GM23338 (cell line): ENCODE data around the gene DNAJC6. TPM values are rescaled to one million over a fixed set of nuclear protein-coding genes. Genes with fewer than 3 reads are reported as not detected.

Experiments
- ATAC-seq: fragments of 200-7000 bp; cut with Tn5 transposase; 3 replicates; pipeline ENCODE4 v1.9.1; 2020
- DNase-seq: peaks from one replicate; pipeline ENCODE4 v3.0.0-alpha.2; 2015; ENCODE audit warnings: low spot score
- H2AFZ ChIP-seq: fragments of 200-600 bp; sonication (generic); 2 replicates; pipeline ENCODE4 v1.8.0; 2016; ENCODE audit warnings: antibody characterized with exemption, mild to moderate bottlenecking, moderate library complexity
- H3F3A ChIP-seq: fragments of 200-600 bp; sonication (generic); replicated peaks from 2 replicates; pipeline ENCODE4 v1.8.0; 2017; ENCODE audit warnings: antibody characterized with exemption, mixed run types, low read depth
- H3K27ac ChIP-seq: fragments of 200-600 bp; sonication (generic); 2 replicates; pipeline ENCODE4 v1.6.1; 2016; ENCODE audit warnings: low read depth
- H3K27me3 ChIP-seq: fragments of 200-600 bp; sonication (generic); 2 replicates; pipeline ENCODE4 v1.8.0; 2016; ENCODE audit warnings: mild to moderate bottlenecking, mixed run types, moderate library complexity; ENCODE audit not compliant: insufficient read depth
- H3K36me3 ChIP-seq: fragments of 200-600 bp; sonication (generic); 2 replicates; pipeline ENCODE4 v1.8.0; 2016; ENCODE audit warnings: mild to moderate bottlenecking; ENCODE audit not compliant: insufficient read depth
- H3K4me1 ChIP-seq: fragments of 200-600 bp; sonication (generic); 2 replicates; pipeline ENCODE4 v1.8.0; 2016; ENCODE audit warnings: mild to moderate bottlenecking, moderate library complexity; ENCODE audit not compliant: insufficient read depth
- H3K4me2 ChIP-seq: fragments of 200-600 bp; sonication (generic); 2 replicates; pipeline ENCODE4 v1.7.1; 2017; ENCODE audit warnings: mixed run types
- H3K4me3 ChIP-seq: fragments of 200-600 bp; sonication (generic); 2 replicates; pipeline ENCODE4 v1.6.1; 2016; ENCODE audit warnings: mixed run types
- H3K79me2 ChIP-seq: fragments of 200-600 bp; sonication (generic); replicated peaks from 2 replicates; pipeline ENCODE4 v1.8.0; 2017; ENCODE audit warnings: mild to moderate bottlenecking; ENCODE audit not compliant: insufficient read depth
- H3K9me2 ChIP-seq: fragments of 200-600 bp; sonication (generic); 2 replicates; pipeline ENCODE4 v1.8.0; 2017; ENCODE audit not compliant: insufficient read depth
- H4K20me1 ChIP-seq: fragments of 200-600 bp; sonication (generic); replicated peaks from 2 replicates; pipeline ENCODE4 v1.8.0; 2017; ENCODE audit warnings: mild to moderate bottlenecking; ENCODE audit not compliant: insufficient read depth
- H3K27ac Mint-ChIP-seq: 2 replicates; pipeline ENCODE4 v1.8.0; 2020; ENCODE audit warnings: inconsistent platforms, mild to moderate bottlenecking, moderate library complexity, mixed read lengths
- H3K27me3 Mint-ChIP-seq: 3 replicates; pipeline ENCODE4 v1.8.0; 2022; ENCODE audit warnings: low read depth, mild to moderate bottlenecking, moderate library complexity, mixed read lengths, inconsistent platforms; ENCODE audit not compliant: insufficient read depth, poor library complexity
- H3K36me3 Mint-ChIP-seq: 3 replicates; pipeline ENCODE4 v1.8.0; 2021; ENCODE audit warnings: low read depth, mild to moderate bottlenecking, inconsistent platforms, moderate library complexity, mixed read lengths
- H3K4me1 Mint-ChIP-seq: 3 replicates; pipeline ENCODE4 v1.8.0; 2020; ENCODE audit warnings: mild to moderate bottlenecking, inconsistent platforms, mixed read lengths
- H3K4me3 Mint-ChIP-seq: 3 replicates; pipeline ENCODE4 v1.8.0; 2021; ENCODE audit warnings: moderate library complexity, mild to moderate bottlenecking, inconsistent platforms, mixed read lengths
- H3K9me3 Mint-ChIP-seq: 3 replicates; pipeline ENCODE4 v1.8.0; 2020; ENCODE audit warnings: moderate library complexity, mild to moderate bottlenecking, inconsistent platforms, mixed read lengths
- CREB1 ChIP-seq: fragments of 250-450 bp; sonication (Bioruptor Pico); IDR thresholded peaks from 2 replicates; pipeline ENCODE4 v1.5.0; 2020; ENCODE audit warnings: low read depth, mild to moderate bottlenecking, moderate library complexity
- CTCF ChIP-seq, 2 experiments: fragments of 200-600 bp in 1 of 2; sonication (generic) in 1 of 2; conservative IDR thresholded peaks; 2 replicates each; pipeline versions ENCODE4 v1.5.1 to v1.6.1; 2016 to 2017; ENCODE audit warnings: antibody characterized with exemption in 2 of 2, low read depth in 2 of 2, mild to moderate bottlenecking in 2 of 2, moderate library complexity in 1 of 2
- ETS1 ChIP-seq: IDR thresholded peaks from 2 replicates; pipeline ENCODE4 v1.6.1; 2016; ENCODE audit warnings: antibody characterized with exemption
- EZH2 ChIP-seq: fragments of 200-600 bp; sonication (generic); IDR thresholded peaks from one replicate; pipeline ENCODE4 v1.8.0; 2017; ENCODE audit warnings: antibody characterized with exemption, mild to moderate bottlenecking, low read depth; ENCODE audit not compliant: unreplicated experiment
- EZH2phosphoT487 ChIP-seq: fragments of 200-600 bp; sonication (generic); IDR thresholded peaks from one replicate; pipeline ENCODE4 v1.8.1; 2018; ENCODE audit warnings: antibody characterized with exemption; ENCODE audit not compliant: unreplicated experiment
- JUNB ChIP-seq: IDR thresholded peaks from one replicate; pipeline ENCODE4 v1.6.1; 2016; ENCODE audit warnings: antibody characterized with exemption; ENCODE audit not compliant: unreplicated experiment
- NANOG ChIP-seq: IDR thresholded peaks from 2 replicates; pipeline ENCODE4 v1.6.1; 2016; ENCODE audit warnings: antibody characterized with exemption, borderline replicate concordance
- POLR2AphosphoS5 ChIP-seq: IDR thresholded peaks from 2 replicates; pipeline ENCODE4 v1.6.1; 2016; ENCODE audit warnings: antibody characterized with exemption, low read depth
- STAT1 ChIP-seq: IDR thresholded peaks from one replicate; pipeline ENCODE4 v1.6.1; 2016; ENCODE audit warnings: antibody characterized with exemption; ENCODE audit not compliant: unreplicated experiment
- ZNF114 ChIP-seq: fragments of 250-450 bp; sonication (Bioruptor Pico); IDR thresholded peaks from 2 replicates; pipeline ENCODE4 v1.5.0; 2020; ENCODE audit warnings: mild to moderate bottlenecking, moderate library complexity
- ZNF331 ChIP-seq: fragments of 250-450 bp; sonication (Bioruptor Pico); IDR thresholded peaks from 2 replicates; pipeline ENCODE4 v1.5.0; 2020; ENCODE audit warnings: low read depth, mild to moderate bottlenecking, moderate library complexity
- polyA plus RNA-seq: library from polyadenylated mRNA; unstranded; fragments of >200 nt; fragmentation: Nextera tagmentation; extraction: Ambion mirVana; gene quantifications from 2 replicates; pipeline ENCODE4 v1.2.1, GENCODE V29; 2016
- total RNA-seq: library from RNA; depleted of rRNA; stranded (reverse); fragments of >200 nt; shearing (Covaris generic); gene quantifications from 2 replicates; pipeline ENCODE4 v1.2.3, GENCODE V29; 2014
- TF ChIP-seq, protein P1 (sequence below): fragments of 250-450 bp; sonication (Bioruptor Pico); IDR thresholded peaks from 2 replicates; pipeline ENCODE4 v1.5.0; 2020; ENCODE audit warnings: mild to moderate bottlenecking, moderate library complexity
- TF ChIP-seq, protein P2 (sequence below): IDR thresholded peaks from one replicate; pipeline ENCODE4 v1.6.1; 2018; ENCODE audit warnings: antibody characterized with exemption; ENCODE audit not compliant: unreplicated experiment

DNAJC6 gene
- total and polyA plus RNA-seq, 2 experiments from 2014 or later = 2.4 to 7.4 TPM

GRCh38 chr1:65435987-65436386 is 126.6 kb downstream of the DNAJC6 start:
- Histone ChIP-seq H3F3A (no peaks in the 10 kb centered on the region), H3K4me1 (peaks cover 29% of the 10 kb centered on the region), H2AFZ (no peak overlapping the region), H3K4me3 (no peak overlapping the region), H4K20me1 (no peaks in the 10 kb centered on the region), H3K79me2 (no peaks in the 10 kb centered on the region), H3K4me2 (no peak overlapping the region), H3K36me3 (no peaks in the 10 kb centered on the region), H3K9me2 (no peaks in the 10 kb centered on the region), H3K27me3 (no peaks in the 10 kb centered on the region), H3K27ac (no peak overlapping the region)
- Mint-ChIP-seq H3K4me3 (no peak overlapping the region), H3K27me3 (peaks cover 2% of the 10 kb centered on the region), H3K36me3 (peaks cover 4% of the 10 kb centered on the region; the same call in 1 of the 3 replicates), H3K4me1 (peaks cover 39% of the 10 kb centered on the region), H3K27ac (no peak overlapping the region; the same call in 1 of the 2 replicates), H3K9me3 (no peaks in the 10 kb centered on the region)
- DNase-seq (no peak), ATAC-seq (no peak)
- TF ChIP-seq POLR2AphosphoS5 (no peak), CTCF (conservative IDR thresholded peaks at IDR 0.05; ENCODE audit: low read depth in 2 of 2) (no peak), ETS1 (no peak), NANOG (no peak), STAT1 (no peak), ZNF331 (CRISPR knock-in tag) (no peak), EZH2 (no peak), CREB1 (CRISPR knock-in tag) (no peak), EZH2phosphoT487 (no peak), ZNF114 (CRISPR knock-in tag) (no peak), JUNB (no peak)
- TF ChIP-seq, protein P1, sequence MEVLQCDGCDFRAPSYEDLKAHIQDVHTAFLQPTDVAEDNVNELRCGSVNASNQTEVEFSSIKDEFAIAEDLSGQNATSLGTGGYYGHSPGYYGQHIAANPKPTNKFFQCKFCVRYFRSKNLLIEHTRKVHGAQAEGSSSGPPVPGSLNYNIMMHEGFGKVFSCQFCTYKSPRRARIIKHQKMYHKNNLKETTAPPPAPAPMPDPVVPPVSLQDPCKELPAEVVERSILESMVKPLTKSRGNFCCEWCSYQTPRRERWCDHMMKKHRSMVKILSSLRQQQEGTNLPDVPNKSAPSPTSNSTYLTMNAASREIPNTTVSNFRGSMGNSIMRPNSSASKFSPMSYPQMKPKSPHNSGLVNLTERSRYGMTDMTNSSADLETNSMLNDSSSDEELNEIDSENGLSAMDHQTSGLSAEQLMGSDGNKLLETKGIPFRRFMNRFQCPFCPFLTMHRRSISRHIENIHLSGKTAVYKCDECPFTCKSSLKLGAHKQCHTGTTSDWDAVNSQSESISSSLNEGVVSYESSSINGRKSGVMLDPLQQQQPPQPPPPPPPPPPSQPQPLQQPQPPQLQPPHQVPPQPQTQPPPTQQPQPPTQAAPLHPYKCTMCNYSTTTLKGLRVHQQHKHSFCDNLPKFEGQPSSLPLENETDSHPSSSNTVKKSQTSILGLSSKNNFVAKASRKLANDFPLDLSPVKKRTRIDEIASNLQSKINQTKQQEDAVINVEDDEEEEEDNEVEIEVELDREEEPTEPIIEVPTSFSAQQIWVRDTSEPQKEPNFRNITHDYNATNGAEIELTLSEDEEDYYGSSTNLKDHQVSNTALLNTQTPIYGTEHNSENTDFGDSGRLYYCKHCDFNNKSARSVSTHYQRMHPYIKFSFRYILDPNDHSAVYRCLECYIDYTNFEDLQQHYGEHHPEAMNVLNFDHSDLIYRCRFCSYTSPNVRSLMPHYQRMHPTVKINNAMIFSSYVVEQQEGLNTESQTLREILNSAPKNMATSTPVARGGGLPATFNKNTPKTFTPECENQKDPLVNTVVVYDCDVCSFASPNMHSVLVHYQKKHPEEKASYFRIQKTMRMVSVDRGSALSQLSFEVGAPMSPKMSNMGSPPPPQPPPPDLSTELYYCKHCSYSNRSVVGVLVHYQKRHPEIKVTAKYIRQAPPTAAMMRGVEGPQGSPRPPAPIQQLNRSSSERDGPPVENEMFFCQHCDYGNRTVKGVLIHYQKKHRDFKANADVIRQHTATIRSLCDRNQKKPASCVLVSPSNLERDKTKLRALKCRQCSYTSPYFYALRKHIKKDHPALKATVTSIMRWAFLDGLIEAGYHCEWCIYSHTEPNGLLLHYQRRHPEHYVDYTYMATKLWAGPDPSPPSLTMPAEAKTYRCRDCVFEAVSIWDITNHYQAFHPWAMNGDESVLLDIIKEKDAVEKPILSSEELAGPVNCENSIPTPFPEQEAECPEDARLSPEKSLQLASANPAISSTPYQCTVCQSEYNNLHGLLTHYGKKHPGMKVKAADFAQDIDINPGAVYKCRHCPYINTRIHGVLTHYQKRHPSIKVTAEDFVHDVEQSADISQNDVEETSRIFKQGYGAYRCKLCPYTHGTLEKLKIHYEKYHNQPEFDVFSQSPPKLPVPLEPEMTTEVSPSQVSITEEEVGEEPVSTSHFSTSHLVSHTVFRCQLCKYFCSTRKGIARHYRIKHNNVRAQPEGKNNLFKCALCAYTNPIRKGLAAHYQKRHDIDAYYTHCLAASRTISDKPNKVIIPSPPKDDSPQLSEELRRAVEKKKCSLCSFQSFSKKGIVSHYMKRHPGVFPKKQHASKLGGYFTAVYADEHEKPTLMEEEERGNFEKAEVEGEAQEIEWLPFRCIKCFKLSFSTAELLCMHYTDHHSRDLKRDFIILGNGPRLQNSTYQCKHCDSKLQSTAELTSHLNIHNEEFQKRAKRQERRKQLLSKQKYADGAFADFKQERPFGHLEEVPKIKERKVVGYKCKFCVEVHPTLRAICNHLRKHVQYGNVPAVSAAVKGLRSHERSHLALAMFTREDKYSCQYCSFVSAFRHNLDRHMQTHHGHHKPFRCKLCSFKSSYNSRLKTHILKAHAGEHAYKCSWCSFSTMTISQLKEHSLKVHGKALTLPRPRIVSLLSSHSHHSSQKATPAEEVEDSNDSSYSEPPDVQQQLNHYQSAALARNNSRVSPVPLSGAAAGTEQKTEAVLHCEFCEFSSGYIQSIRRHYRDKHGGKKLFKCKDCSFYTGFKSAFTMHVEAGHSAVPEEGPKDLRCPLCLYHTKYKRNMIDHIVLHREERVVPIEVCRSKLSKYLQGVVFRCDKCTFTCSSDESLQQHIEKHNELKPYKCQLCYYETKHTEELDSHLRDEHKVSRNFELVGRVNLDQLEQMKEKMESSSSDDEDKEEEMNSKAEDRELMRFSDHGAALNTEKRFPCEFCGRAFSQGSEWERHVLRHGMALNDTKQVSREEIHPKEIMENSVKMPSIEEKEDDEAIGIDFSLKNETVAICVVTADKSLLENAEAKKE (CRISPR knock-in tag) = no peak
- TF ChIP-seq, protein P2, sequence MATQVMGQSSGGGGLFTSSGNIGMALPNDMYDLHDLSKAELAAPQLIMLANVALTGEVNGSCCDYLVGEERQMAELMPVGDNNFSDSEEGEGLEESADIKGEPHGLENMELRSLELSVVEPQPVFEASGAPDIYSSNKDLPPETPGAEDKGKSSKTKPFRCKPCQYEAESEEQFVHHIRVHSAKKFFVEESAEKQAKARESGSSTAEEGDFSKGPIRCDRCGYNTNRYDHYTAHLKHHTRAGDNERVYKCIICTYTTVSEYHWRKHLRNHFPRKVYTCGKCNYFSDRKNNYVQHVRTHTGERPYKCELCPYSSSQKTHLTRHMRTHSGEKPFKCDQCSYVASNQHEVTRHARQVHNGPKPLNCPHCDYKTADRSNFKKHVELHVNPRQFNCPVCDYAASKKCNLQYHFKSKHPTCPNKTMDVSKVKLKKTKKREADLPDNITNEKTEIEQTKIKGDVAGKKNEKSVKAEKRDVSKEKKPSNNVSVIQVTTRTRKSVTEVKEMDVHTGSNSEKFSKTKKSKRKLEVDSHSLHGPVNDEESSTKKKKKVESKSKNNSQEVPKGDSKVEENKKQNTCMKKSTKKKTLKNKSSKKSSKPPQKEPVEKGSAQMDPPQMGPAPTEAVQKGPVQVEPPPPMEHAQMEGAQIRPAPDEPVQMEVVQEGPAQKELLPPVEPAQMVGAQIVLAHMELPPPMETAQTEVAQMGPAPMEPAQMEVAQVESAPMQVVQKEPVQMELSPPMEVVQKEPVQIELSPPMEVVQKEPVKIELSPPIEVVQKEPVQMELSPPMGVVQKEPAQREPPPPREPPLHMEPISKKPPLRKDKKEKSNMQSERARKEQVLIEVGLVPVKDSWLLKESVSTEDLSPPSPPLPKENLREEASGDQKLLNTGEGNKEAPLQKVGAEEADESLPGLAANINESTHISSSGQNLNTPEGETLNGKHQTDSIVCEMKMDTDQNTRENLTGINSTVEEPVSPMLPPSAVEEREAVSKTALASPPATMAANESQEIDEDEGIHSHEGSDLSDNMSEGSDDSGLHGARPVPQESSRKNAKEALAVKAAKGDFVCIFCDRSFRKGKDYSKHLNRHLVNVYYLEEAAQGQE = no peak
